ENCODE data around the gene STAT3.

Gene STAT3

GRCh38 chr17:42388381-42389134, at the start of gene STAT3:
STAT3 (minus strand) TSS chr17:42388442; CDS start chr17:42348516, 39,926 bp downstream.
- Histone ChIP-seq H3K9ac (peak within 1 kb of the TSS; percentile 92), H3K4me3 (ENCODE audit: low read depth, low read length) (peak within 1 kb of the TSS; percentile 100), H3K79me2 (peaks cover 18% of the 10 kb centered on the region), H3K36me3 (ENCODE audit: control insufficient read depth, insufficient read depth, low read length) (no peaks in the 10 kb centered on the region), H2AFZ (peak within 1 kb of the TSS; percentile 90), H3K4me1 (peaks cover 7% of the 10 kb centered on the region), H3K27ac (peak within 1 kb of the TSS; percentile 91), H3K27me3 (ENCODE audit: control insufficient read depth, insufficient read depth, low read length) (no peaks in the 10 kb centered on the region), H3K4me2 (ENCODE audit: low read length) (peak within 1 kb of the TSS; percentile 89), H3K9me3 (ENCODE audit: control insufficient read depth, low read length) (no peaks in the 10 kb centered on the region)
- TF ChIP-seq, protein P1, sequence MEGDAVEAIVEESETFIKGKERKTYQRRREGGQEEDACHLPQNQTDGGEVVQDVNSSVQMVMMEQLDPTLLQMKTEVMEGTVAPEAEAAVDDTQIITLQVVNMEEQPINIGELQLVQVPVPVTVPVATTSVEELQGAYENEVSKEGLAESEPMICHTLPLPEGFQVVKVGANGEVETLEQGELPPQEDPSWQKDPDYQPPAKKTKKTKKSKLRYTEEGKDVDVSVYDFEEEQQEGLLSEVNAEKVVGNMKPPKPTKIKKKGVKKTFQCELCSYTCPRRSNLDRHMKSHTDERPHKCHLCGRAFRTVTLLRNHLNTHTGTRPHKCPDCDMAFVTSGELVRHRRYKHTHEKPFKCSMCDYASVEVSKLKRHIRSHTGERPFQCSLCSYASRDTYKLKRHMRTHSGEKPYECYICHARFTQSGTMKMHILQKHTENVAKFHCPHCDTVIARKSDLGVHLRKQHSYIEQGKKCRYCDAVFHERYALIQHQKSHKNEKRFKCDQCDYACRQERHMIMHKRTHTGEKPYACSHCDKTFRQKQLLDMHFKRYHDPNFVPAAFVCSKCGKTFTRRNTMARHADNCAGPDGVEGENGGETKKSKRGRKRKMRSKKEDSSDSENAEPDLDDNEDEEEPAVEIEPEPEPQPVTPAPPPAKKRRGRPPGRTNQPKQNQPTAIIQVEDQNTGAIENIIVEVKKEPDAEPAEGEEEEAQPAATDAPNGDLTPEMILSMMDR (IDR thresholded peaks at IDR 0.05), result peak; percentile 7

DNA sequence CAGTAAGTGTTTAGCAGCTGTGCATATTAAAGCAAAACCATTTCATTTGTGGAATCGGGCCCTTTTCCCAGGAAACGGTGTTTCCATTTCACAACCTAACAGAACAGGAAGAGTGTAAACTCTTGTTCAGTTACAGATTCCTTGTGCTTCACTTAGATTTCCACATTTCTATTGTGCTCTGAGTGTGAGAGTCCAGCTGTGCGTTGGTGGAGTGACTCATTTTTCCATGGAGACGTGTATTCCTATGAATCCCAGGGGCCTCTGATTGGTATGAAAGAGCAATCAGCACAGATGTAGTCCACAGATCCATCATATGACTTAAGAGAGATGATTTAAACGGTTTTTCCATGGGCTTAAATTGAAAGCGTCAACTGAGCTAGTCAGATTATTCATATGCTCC, 48.1 kb upstream of the STAT3 start:
- no peaks in the 10 kb centered on the region for H3K9me3 ChIP-seq (ENCODE audit: control insufficient read depth, low read length)
- H3K4me2 ChIP-seq (ENCODE audit: low read length), result no peak overlapping the region
- H3K36me3 ChIP-seq (ENCODE audit: control insufficient read depth, insufficient read depth, low read length), result no peaks in the 10 kb centered on the region
- H3K4me3 ChIP-seq (ENCODE audit: low read depth, low read length), result no peak overlapping the region
- no peaks in the 10 kb centered on the region for H3K4me1 ChIP-seq
- TF ChIP-seq, protein P1 (IDR thresholded peaks at IDR 0.05), result no peak
- no peak overlapping the region for H3K27ac ChIP-seq
- no peaks in the 10 kb centered on the region for H3K27me3 ChIP-seq (ENCODE audit: control insufficient read depth, insufficient read depth, low read length)
- H3K9ac ChIP-seq, result no peak overlapping the region
- no peak overlapping the region for H2AFZ ChIP-seq
- H3K79me2 ChIP-seq, result no peaks in the 10 kb centered on the region

- H3K4me3 ChIP-seq (ENCODE audit: low read depth, low read length), result no peak overlapping the region
- H2AFZ ChIP-seq, result no peak overlapping the region
- no peaks in the 10 kb centered on the region for H3K27me3 ChIP-seq (ENCODE audit: control insufficient read depth, insufficient read depth, low read length)
- H3K9me3 ChIP-seq (ENCODE audit: control insufficient read depth, low read length), result no peaks in the 10 kb centered on the region
- no peak overlapping the region for H3K4me2 ChIP-seq (ENCODE audit: low read length)
- H3K36me3 ChIP-seq (ENCODE audit: control insufficient read depth, insufficient read depth, low read length), result no peaks in the 10 kb centered on the region
- peaks cover 3% of the 10 kb centered on the region for H3K4me1 ChIP-seq
- H3K27ac ChIP-seq, result no peak overlapping the region
- TF ChIP-seq, protein P1 (IDR thresholded peaks at IDR 0.05), result no peak
- H3K9ac ChIP-seq, result no peak overlapping the region
- H3K79me2 ChIP-seq, result peaks cover 3% of the 10 kb centered on the region
These were observed 43.5 kb upstream of the STAT3 start for GRCh38 chr17:42431758-42432161.

GRCh38 chr17:42429726-42430447, 41.6 kb upstream of the STAT3 start:
- no peak overlapping the region for H3K9ac ChIP-seq
- H3K79me2 ChIP-seq, result peaks cover 3% of the 10 kb centered on the region
- H3K27me3 ChIP-seq (ENCODE audit: control insufficient read depth, insufficient read depth, low read length), result no peaks in the 10 kb centered on the region
- H3K36me3 ChIP-seq (ENCODE audit: control insufficient read depth, insufficient read depth, low read length), result no peaks in the 10 kb centered on the region
- no peak overlapping the region for H2AFZ ChIP-seq
- no peak overlapping the region for H3K27ac ChIP-seq
- TF ChIP-seq, protein P1 (IDR thresholded peaks at IDR 0.05), result no peak
- no peaks in the 10 kb centered on the region for H3K9me3 ChIP-seq (ENCODE audit: control insufficient read depth, low read length)
- no peak overlapping the region for H3K4me3 ChIP-seq (ENCODE audit: low read depth, low read length)
- H3K4me2 ChIP-seq (ENCODE audit: low read length), result no peak overlapping the region
- peaks cover 3% of the 10 kb centered on the region for H3K4me1 ChIP-seq

Measured in parathyroid adenoma (tissue), 2 donors.